Neuronal stem cell (in vitro differentiated cells): ENCODE data around the gene B3GALT4. TPM values are rescaled to one million over a fixed set of nuclear protein-coding genes. Genes with fewer than 3 reads are reported as not detected.

Source experiments
- DNase-seq: peaks from one replicate; pipeline ENCODE4 v3.0.0-alpha.2; 2013; ENCODE audit warnings: low spot score
- H2AFZ ChIP-seq: one replicate; pipeline ENCODE4 v1.6.1; 2013; ENCODE audit warnings: mild to moderate bottlenecking, low read length, inconsistent platforms
- H2AK5ac ChIP-seq: 2 replicates; pipeline ENCODE4 v1.6.1; 2013; ENCODE audit warnings: low read depth, mild to moderate bottlenecking, inconsistent platforms, low read length, moderate library complexity, mixed read lengths
- H2BK120ac ChIP-seq: 2 replicates; pipeline ENCODE4 v1.6.1; 2013; ENCODE audit warnings: low read depth, mild to moderate bottlenecking, inconsistent platforms, low read length, moderate library complexity, mixed read lengths
- H2BK12ac ChIP-seq: one replicate; pipeline ENCODE4 v1.6.1; 2013; ENCODE audit warnings: low read length, inconsistent platforms
- H2BK15ac ChIP-seq: 2 replicates; pipeline ENCODE4 v1.6.1; 2013; ENCODE audit warnings: mild to moderate bottlenecking, low read length, inconsistent platforms, mixed read lengths
- H2BK5ac ChIP-seq: one replicate; pipeline ENCODE4 v1.6.1; 2013; ENCODE audit warnings: inconsistent platforms, mild to moderate bottlenecking, low read length, moderate library complexity
- H3K14ac ChIP-seq: one replicate; pipeline ENCODE4 v1.6.1; 2013; ENCODE audit warnings: low read length, inconsistent platforms
- H3K18ac ChIP-seq: 2 replicates; pipeline ENCODE4 v1.6.1; 2013; ENCODE audit warnings: low read length, inconsistent platforms
- H3K23ac ChIP-seq: 2 replicates; pipeline ENCODE4 v1.6.1; 2013; ENCODE audit warnings: low read depth, mild to moderate bottlenecking, mixed read lengths, low read length, inconsistent platforms; ENCODE audit not compliant: poor library complexity
- H3K27ac ChIP-seq: replicated peaks from 3 replicates; pipeline ENCODE4 v1.5.1; 2013; ENCODE audit warnings: low read length, inconsistent platforms
- H3K27me3 ChIP-seq, 3 experiments: 2 replicates each; pipeline ENCODE4 v1.6.1; 2013; ENCODE audit warnings: low read length in 3 of 3, mild to moderate bottlenecking in 2 of 3, inconsistent platforms in 1 of 3, low read depth in 1 of 3, mixed read lengths in 1 of 3, moderate library complexity in 1 of 3; ENCODE audit not compliant: control insufficient read depth in 3 of 3, insufficient read depth in 3 of 3
- H3K36me3 ChIP-seq, 2 donors: replicated peaks in 1 of 2; 2 replicates each; pipeline ENCODE4 v1.6.1; 2013; ENCODE audit warnings: low read length in 2 of 2; ENCODE audit not compliant: control insufficient read depth in 2 of 2, insufficient read depth in 2 of 2
- H3K4ac ChIP-seq: 2 replicates; pipeline ENCODE4 v1.6.1; 2013; ENCODE audit warnings: inconsistent platforms, mild to moderate bottlenecking, low read length, moderate library complexity
- H3K4me1 ChIP-seq, 2 donors: 1 replicate in 1 of 2; 2 replicates in 1 of 2; pipeline ENCODE4 v1.6.1; 2013; ENCODE audit warnings: low read length in 2 of 2, low read depth in 1 of 2; ENCODE audit not compliant: control insufficient read depth in 2 of 2, insufficient read depth in 1 of 2
- H3K4me2 ChIP-seq: one replicate; pipeline ENCODE4 v1.6.1; 2013; ENCODE audit warnings: mild to moderate bottlenecking, low read length, inconsistent platforms; ENCODE audit not compliant: insufficient read depth, poor library complexity, severe bottlenecking
- H3K4me3 ChIP-seq, 2 donors: 2 replicates each; pipeline ENCODE4 v1.5.1; 2013; ENCODE audit warnings: low read length in 2 of 2, mild to moderate bottlenecking in 2 of 2, inconsistent platforms in 1 of 2, moderate library complexity in 1 of 2
- H3K79me1 ChIP-seq: one replicate; pipeline ENCODE4 v1.6.1; 2013; ENCODE audit warnings: low read depth, mild to moderate bottlenecking, inconsistent platforms, low read length, moderate library complexity
- H3K9ac ChIP-seq: one replicate; pipeline ENCODE4 v1.6.1; 2013; ENCODE audit warnings: mild to moderate bottlenecking, low read depth, low read length, inconsistent platforms; ENCODE audit not compliant: poor library complexity
- H3K9me3 ChIP-seq, 2 donors: replicated peaks in 1 of 2; 2 replicates each; pipeline versions ENCODE3 to v1.6.1; 2013; ENCODE audit warnings: low read length in 2 of 2, mild to moderate bottlenecking in 2 of 2, inconsistent platforms in 1 of 2, low read depth in 1 of 2, mixed read lengths in 1 of 2, moderate library complexity in 1 of 2; ENCODE audit not compliant: control insufficient read depth in 2 of 2, insufficient read depth in 1 of 2
- H4K8ac ChIP-seq: one replicate; pipeline ENCODE4 v1.6.1; 2013; ENCODE audit warnings: low read depth, mild to moderate bottlenecking, inconsistent platforms, low read length, moderate library complexity
- H4K91ac ChIP-seq: one replicate; pipeline ENCODE4 v1.6.1; 2013; ENCODE audit warnings: low read length, low read depth, mild to moderate bottlenecking, inconsistent platforms; ENCODE audit not compliant: poor library complexity
- WGBS, 2 donors: extraction: QIAGEN DNeasy Blood & Tissue Kit; methylation state at CpG; one replicate each; pipeline ENCODE4 v1.1.7; 2013; ENCODE audit warnings: missing lambda C conversion rate in 2 of 2, mixed read lengths in 1 of 2; ENCODE audit not compliant: insufficient read length in 2 of 2, insufficient replicate concordance in 1 of 2; ENCODE audit errors: extremely low coverage in 2 of 2; 5-methylcytosine and 5-hydroxymethylcytosine counted together
- polyA plus RNA-seq, 2 experiments: library from polyadenylated mRNA; stranded (reverse); fragments of 200-250 nt; gene quantifications; one replicate each; pipeline ENCODE4 v1.2.3, GENCODE V29; 2013

The B3GALT4 gene, protein sequence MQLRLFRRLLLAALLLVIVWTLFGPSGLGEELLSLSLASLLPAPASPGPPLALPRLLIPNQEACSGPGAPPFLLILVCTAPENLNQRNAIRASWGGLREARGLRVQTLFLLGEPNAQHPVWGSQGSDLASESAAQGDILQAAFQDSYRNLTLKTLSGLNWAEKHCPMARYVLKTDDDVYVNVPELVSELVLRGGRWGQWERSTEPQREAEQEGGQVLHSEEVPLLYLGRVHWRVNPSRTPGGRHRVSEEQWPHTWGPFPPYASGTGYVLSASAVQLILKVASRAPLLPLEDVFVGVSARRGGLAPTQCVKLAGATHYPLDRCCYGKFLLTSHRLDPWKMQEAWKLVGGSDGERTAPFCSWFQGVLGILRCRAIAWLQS
- 1.3 TPM for polyA plus RNA-seq (2013, experiment 1 of 2)
- 1.4 TPM for polyA plus RNA-seq (2013, experiment 2 of 2)

DNA sequence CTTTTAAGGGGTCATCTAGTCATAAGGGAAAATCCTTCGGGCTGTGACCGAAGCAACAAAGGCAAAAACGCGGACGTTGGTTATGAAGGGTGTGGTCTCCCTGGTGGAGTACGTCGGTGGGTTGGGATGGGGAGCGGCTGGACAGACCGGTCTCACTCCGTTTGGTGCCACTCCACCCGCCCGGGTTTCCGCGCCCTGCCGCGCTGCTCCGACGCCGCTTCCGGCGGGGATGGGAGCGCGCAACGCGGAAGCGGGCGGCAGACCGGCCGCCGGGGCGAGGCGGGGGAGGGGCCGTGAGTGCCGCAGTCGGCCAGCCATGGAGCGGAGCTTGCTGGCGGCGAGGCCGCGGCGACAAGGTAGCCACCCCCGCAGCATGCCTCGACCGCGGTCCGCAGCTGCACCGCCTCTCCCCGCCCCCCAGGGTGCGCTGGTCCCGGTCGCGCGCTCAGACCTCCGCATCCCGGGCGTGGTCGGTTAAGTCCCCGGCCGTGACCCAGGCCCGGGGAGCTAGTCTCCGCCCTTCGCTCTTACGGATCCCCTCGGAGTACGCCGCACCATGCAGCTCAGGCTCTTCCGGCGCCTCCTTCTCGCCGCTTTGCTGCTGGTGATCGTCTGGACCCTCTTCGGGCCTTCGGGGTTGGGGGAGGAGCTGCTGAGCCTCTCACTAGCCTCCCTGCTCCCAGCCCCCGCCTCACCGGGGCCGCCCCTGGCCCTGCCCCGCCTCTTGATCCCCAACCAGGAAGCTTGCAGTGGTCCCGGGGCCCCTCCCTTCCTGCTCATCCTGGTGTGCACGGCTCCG, at the start of gene B3GALT4:
Gene B3GALT4, plus strand, starts transcription at position 260 of the 799 bp plus-strand sequence. Its CDS starts 297 bp downstream, at position 557.
- DNase-seq, result peak; percentile 81
- no peak within 1 kb of the TSS for H3K4ac ChIP-seq
- peak within 1 kb of the TSS; percentile 99 for H3K23ac ChIP-seq
- peak within 1 kb of the TSS; percentile 86 for H2AFZ ChIP-seq
- no peak within 1 kb of the TSS for H3K14ac ChIP-seq
- peak within 1 kb of the TSS; percentile 76 for H2BK5ac ChIP-seq
- H3K79me1 ChIP-seq, result peaks cover 10% of the 10 kb centered on the region
- peak within 1 kb of the TSS; percentile 59 for H2AK5ac ChIP-seq
- no peaks in the 10 kb centered on the region for H3K9me3 ChIP-seq
- peak within 1 kb of the TSS; percentile 89 for H3K27ac ChIP-seq
- H2BK120ac ChIP-seq, result peak within 1 kb of the TSS; percentile 73
- H3K4me1 ChIP-seq, result peaks cover 20 to 27% of the 10 kb centered on the region in 2 donors
- H2BK12ac ChIP-seq, result peak within 1 kb of the TSS; percentile 47
- H3K27me3 ChIP-seq, result no peaks in the 10 kb centered on the region
- peak within 1 kb of the TSS; percentile 69 for H2BK15ac ChIP-seq
- H3K9ac ChIP-seq, result peak within 1 kb of the TSS; percentile 89
- peak within 1 kb of the TSS; percentile 42 to 79 for H3K4me3 ChIP-seq
- peak within 1 kb of the TSS; percentile 90 for H3K18ac ChIP-seq
- peak within 1 kb of the TSS; percentile 88 for H3K4me2 ChIP-seq
- no peak within 1 kb of the TSS for H4K91ac ChIP-seq
- H4K8ac ChIP-seq, result no peak within 1 kb of the TSS
- no CpG with 5 or more reads among the region's 80 CpGs for WGBS, 2 donors
- H3K36me3 ChIP-seq, result peaks cover 46 to 81% of the 10 kb centered on the region in 2 donors

DNA sequence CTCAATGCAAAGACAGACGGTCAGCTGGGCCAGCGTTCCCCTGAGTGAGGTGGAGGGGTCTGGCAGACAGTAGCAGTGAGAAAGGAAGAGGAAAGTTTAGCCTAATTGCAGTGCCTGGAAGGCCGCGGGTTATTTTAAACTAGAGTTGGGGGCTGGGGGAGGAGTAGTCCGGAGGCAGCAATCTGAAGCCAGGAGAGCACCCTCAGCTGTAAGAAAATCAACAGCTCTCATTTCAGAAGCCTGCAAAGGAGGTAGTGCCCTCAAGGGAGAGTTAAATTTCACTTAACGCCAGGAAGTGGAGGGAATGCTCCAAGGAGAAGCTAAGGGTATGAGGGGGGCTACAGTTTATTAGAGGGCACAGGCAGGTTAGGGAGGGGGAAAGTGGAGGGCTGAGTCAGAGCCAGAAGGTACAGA, 41.7 kb upstream of the B3GALT4 start:
- Histone ChIP-seq H3K23ac (no peak overlapping the region), H3K14ac (no peak overlapping the region), H4K8ac (no peak overlapping the region), H3K79me1 (no peaks in the 10 kb centered on the region), H2AFZ (peak overlapping the region; percentile 83), H4K91ac (no peak overlapping the region), H3K4me3 (no peak overlapping the region), H3K4me2 (no peak overlapping the region), H3K27me3 (peaks cover 0 to 35% (median 0%) of the 10 kb centered on the region in 3 experiments), H2BK15ac (no peak overlapping the region), H3K4me1 (peaks cover 0 to 4% of the 10 kb centered on the region in 2 donors), H2BK12ac (no peak overlapping the region), H3K9ac (no peak overlapping the region), H3K4ac (no peak overlapping the region), H2BK120ac (no peak overlapping the region), H2BK5ac (no peak overlapping the region), H3K36me3 (no peaks in the 10 kb centered on the region), H2AK5ac (no peak overlapping the region), H3K9me3 (no peaks in the 10 kb centered on the region), H3K27ac (no peak overlapping the region), H3K18ac (no peak overlapping the region)
- no CpG with 5 or more reads among the region's 6 CpGs for WGBS, 2 donors
- no peak for DNase-seq

DNA sequence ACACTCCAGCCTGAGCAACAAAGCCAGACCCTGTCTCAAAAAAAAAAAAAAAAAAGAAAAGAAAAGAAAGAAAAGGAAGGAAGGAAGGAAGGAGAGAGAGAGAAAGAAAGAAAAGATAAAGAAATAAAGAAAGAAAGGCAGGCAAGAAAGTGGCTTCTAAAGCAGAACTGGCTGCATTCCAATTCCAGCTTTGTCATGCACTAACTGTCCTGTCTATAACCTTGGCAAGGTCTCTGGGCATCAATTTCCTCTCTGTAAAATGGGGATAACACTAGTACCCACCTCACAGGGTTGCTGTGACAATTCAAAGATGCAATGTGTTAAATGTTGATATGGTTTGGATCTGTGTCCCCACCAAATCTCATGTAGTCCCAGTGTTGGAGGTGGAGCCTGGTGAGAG, 40.6 kb upstream of the B3GALT4 start:
- Histone ChIP-seq H3K9ac (no peak overlapping the region), H3K18ac (no peak overlapping the region), H2BK15ac (no peak overlapping the region), H3K9me3 (no peaks in the 10 kb centered on the region), H3K14ac (no peak overlapping the region), H2BK12ac (no peak overlapping the region), H3K4me3 (no peak overlapping the region), H2AFZ (no peak overlapping the region), H2BK120ac (no peak overlapping the region), H4K8ac (no peak overlapping the region), H3K4me2 (no peak overlapping the region), H3K27me3 (peaks cover 0 to 28% (median 0%) of the 10 kb centered on the region in 3 experiments), H2BK5ac (no peak overlapping the region), H2AK5ac (no peak overlapping the region), H3K79me1 (no peaks in the 10 kb centered on the region), H3K4ac (no peak overlapping the region), H3K4me1 (peaks cover 0 to 4% of the 10 kb centered on the region in 2 donors), H4K91ac (no peak overlapping the region), H3K23ac (no peak overlapping the region), H3K27ac (no peak overlapping the region), H3K36me3 (no peaks in the 10 kb centered on the region)
- no peak for DNase-seq

DNA sequence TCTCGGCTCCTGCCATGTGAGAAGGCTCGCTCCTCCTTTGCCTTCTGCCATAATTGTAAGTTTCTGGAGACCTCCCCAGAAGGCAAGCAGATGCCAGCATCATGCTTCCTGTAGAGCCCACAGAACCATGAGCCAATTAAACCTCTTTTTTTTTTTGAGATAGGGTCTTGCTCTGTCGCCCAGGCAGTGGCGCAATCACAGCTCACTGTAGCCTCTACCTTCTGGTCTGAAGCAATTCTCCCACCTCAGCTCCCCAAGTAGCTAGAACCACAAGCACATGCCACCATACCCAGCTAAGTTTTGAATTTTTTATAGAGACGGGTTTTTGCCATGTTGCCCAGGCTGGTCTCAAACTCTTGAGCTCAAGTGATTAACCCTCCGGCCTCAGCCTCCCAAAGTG, 40.1 kb upstream of the B3GALT4 start:
- Histone ChIP-seq H2AK5ac (no peak overlapping the region), H3K23ac (no peak overlapping the region), H3K4me2 (no peak overlapping the region), H3K18ac (no peak overlapping the region), H3K4ac (no peak overlapping the region), H3K9me3 (no peaks in the 10 kb centered on the region), H3K36me3 (no peaks in the 10 kb centered on the region), H4K8ac (no peak overlapping the region), H3K4me1 (peaks cover 0 to 4% of the 10 kb centered on the region in 2 donors), H3K14ac (no peak overlapping the region), H4K91ac (no peak overlapping the region), H3K79me1 (no peaks in the 10 kb centered on the region), H2BK5ac (no peak overlapping the region), H3K4me3 (no peak overlapping the region), H2AFZ (no peak overlapping the region), H2BK120ac (no peak overlapping the region), H2BK15ac (no peak overlapping the region), H3K27ac (no peak overlapping the region), H3K9ac (no peak overlapping the region), H3K27me3 (peaks cover 0 to 25% (median 0%) of the 10 kb centered on the region in 3 experiments), H2BK12ac (no peak overlapping the region)
- no peak for DNase-seq
- WGBS, 2 donors, result no CpG with 5 or more reads among the region's 6 CpGs
